Measurements from ENCODE around the gene RUFY3. TPM values are rescaled to one million over a fixed set of nuclear protein-coding genes. Genes with fewer than 3 reads are reported as not detected.
"Not testable (repeated sequence)": the region's sequence is repeated elsewhere in the genome, so short reads cannot be mapped to it uniquely, and the experiment has no call there.

RUFY3 gene
- total RNA-seq, 1 experiment from 2014 or later: 29.6 TPM

DNA sequence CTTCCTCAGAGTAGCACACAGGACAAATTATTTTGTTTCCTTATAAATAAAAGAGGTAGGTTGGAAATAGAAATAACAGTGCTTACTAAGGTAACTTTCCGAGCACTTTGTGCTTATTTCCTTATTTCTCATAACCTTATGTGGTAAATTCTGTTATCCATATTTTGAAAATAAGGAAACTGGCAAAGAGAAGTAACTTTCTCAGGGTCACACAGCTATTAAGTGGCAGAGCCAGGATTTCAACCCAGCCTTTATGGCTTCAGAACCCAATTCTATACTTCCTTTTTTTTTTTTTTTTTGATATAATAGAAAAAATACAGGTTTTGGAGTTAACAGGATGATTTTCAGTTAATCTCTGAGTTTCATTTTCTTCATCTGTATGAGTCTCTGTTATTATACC lies 30.1 kb upstream of the RUFY3 start:
- no peak for DNase-seq (ENCODE audit: low read depth, low spot score)
- Histone ChIP-seq H3K4me3 (ENCODE audit: low read depth in 2 of 2, low read length in 2 of 2) (no peak overlapping the region), H3K36me3 (ENCODE audit: control insufficient read depth, insufficient read depth, low read length) (peaks cover 2% of the 10 kb centered on the region), H3K9me3 (ENCODE audit: control insufficient read depth, insufficient read depth, low read depth, low read length) (no peaks in the 10 kb centered on the region), H3K27ac (ENCODE audit: low read length) (no peak overlapping the region), H3K4me1 (ENCODE audit: control insufficient read depth, insufficient read depth, low read length) (peaks cover 13% of the 10 kb centered on the region; the same call in 1 of the 2 replicates), H3K27me3 (ENCODE audit: control insufficient read depth, insufficient read depth, low read length) (no peaks in the 10 kb centered on the region)
- in situ Hi-C loops (cut with HindIII; ENCODE audit: low pct_unique_long_range_greater_than_20kb, low sequenced_read_pairs): no loop called here
- no peak for TF ChIP-seq SIN3A (IDR thresholded peaks at IDR 0.05; ENCODE audit: borderline replicate concordance, insufficient read depth, low read depth, low read length)
- TF ChIP-seq, protein P1, sequence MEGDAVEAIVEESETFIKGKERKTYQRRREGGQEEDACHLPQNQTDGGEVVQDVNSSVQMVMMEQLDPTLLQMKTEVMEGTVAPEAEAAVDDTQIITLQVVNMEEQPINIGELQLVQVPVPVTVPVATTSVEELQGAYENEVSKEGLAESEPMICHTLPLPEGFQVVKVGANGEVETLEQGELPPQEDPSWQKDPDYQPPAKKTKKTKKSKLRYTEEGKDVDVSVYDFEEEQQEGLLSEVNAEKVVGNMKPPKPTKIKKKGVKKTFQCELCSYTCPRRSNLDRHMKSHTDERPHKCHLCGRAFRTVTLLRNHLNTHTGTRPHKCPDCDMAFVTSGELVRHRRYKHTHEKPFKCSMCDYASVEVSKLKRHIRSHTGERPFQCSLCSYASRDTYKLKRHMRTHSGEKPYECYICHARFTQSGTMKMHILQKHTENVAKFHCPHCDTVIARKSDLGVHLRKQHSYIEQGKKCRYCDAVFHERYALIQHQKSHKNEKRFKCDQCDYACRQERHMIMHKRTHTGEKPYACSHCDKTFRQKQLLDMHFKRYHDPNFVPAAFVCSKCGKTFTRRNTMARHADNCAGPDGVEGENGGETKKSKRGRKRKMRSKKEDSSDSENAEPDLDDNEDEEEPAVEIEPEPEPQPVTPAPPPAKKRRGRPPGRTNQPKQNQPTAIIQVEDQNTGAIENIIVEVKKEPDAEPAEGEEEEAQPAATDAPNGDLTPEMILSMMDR (IDR thresholded peaks at IDR 0.05): no peak
- no peak for TF ChIP-seq POLR2AphosphoS5 (IDR thresholded peaks at IDR 0.05; ENCODE audit: low read depth, low read length)
- TF ChIP-seq TCF7L2 (IDR thresholded peaks at IDR 0.05; ENCODE audit: low read depth, low read length): no peak
- TF ChIP-seq, protein P2, sequence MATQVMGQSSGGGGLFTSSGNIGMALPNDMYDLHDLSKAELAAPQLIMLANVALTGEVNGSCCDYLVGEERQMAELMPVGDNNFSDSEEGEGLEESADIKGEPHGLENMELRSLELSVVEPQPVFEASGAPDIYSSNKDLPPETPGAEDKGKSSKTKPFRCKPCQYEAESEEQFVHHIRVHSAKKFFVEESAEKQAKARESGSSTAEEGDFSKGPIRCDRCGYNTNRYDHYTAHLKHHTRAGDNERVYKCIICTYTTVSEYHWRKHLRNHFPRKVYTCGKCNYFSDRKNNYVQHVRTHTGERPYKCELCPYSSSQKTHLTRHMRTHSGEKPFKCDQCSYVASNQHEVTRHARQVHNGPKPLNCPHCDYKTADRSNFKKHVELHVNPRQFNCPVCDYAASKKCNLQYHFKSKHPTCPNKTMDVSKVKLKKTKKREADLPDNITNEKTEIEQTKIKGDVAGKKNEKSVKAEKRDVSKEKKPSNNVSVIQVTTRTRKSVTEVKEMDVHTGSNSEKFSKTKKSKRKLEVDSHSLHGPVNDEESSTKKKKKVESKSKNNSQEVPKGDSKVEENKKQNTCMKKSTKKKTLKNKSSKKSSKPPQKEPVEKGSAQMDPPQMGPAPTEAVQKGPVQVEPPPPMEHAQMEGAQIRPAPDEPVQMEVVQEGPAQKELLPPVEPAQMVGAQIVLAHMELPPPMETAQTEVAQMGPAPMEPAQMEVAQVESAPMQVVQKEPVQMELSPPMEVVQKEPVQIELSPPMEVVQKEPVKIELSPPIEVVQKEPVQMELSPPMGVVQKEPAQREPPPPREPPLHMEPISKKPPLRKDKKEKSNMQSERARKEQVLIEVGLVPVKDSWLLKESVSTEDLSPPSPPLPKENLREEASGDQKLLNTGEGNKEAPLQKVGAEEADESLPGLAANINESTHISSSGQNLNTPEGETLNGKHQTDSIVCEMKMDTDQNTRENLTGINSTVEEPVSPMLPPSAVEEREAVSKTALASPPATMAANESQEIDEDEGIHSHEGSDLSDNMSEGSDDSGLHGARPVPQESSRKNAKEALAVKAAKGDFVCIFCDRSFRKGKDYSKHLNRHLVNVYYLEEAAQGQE (IDR thresholded peaks at IDR 0.05; ENCODE audit: insufficient read depth in 1 of 2, low read depth in 2 of 2, low read length in 1 of 2): no peak
- ChIA-PET CTCF (no interaction called here), POLR2A (interaction anchor here (1.3 kb wide), 1 partner anchor 13 kb away, joined by 4 read pairs; no protein-coding TSS in a partner anchor)
- no peak for ATAC-seq
- intact Hi-C loops (cut with micrococcal nuclease; ENCODE audit: unreplicated experiment): no loop called here
- BruUV-seq (replicated peaks): no TSS peak

DNA sequence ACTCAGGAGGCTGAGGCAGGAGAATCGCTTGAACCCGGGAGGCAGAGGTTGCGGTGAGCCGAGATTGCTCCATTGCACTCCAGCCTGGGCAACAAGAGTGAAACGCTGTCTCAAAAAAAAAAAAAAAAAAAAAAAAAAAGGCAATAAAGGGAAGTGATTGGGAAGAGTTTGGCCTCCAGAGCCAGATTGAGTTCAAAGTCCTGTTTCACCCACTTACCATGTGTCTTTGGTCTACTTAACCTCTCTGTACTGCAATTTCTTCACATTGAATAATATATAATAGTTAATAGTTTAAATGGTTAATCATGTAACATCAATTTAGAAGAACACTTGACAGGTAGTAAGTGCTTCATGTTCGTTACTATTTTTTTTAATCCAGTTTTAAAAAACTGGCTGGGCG lies 27.1 kb upstream of the RUFY3 start:
- POLR2A ChIA-PET: interaction anchor here (0.7 kb wide), 1 partner anchor 96 kb away, joined by 6 read pairs; no protein-coding TSS in a partner anchor
- H3K27ac ChIP-seq (ENCODE audit: low read length); ATAC-seq; H3K4me3 ChIP-seq (ENCODE audit: low read depth in 2 of 2, low read length in 2 of 2); in situ Hi-C loops (cut with HindIII; ENCODE audit: low pct_unique_long_range_greater_than_20kb, low sequenced_read_pairs); H3K9me3 ChIP-seq (ENCODE audit: control insufficient read depth, insufficient read depth, low read depth, low read length); intact Hi-C loops (cut with micrococcal nuclease; ENCODE audit: unreplicated experiment); H3K27me3 ChIP-seq (ENCODE audit: control insufficient read depth, insufficient read depth, low read length); CTCF ChIA-PET; BruUV-seq (replicated peaks); DNase-seq (ENCODE audit: low read depth, low spot score); H3K36me3 ChIP-seq (ENCODE audit: control insufficient read depth, insufficient read depth, low read length): not testable (repeated sequence)
- peaks cover 10% of the 10 kb centered on the region; the same call in 1 of the 2 replicates for H3K4me1 ChIP-seq (ENCODE audit: control insufficient read depth, insufficient read depth, low read length)

DNA sequence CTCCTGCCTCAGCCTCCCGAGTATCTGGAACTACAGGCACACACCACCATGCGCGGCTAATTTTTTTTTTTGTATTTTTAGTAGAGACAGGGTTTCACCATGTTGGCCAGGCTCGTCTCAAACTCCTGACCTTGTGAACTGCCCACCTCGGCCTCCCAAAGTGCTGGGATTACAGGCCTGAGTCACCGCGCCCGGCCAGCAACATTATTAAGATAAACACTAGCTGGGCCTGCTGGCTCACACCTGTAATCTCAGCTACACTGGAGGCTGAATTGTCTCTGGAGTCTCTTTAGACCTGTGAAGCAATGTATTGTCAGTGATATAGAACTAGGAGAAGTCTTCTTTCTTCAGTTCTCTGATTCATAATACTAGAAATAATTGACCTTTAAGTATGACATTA lies 23.3 kb upstream of the RUFY3 start:
- DNase-seq (ENCODE audit: low read depth, low spot score); CTCF ChIA-PET; BruUV-seq (replicated peaks); in situ Hi-C loops (cut with HindIII; ENCODE audit: low pct_unique_long_range_greater_than_20kb, low sequenced_read_pairs); H3K4me1 ChIP-seq (ENCODE audit: control insufficient read depth, insufficient read depth, low read length); H3K27me3 ChIP-seq (ENCODE audit: control insufficient read depth, insufficient read depth, low read length); intact Hi-C loops (cut with micrococcal nuclease; ENCODE audit: unreplicated experiment); ATAC-seq; H3K27ac ChIP-seq (ENCODE audit: low read length); H3K9me3 ChIP-seq (ENCODE audit: control insufficient read depth, insufficient read depth, low read depth, low read length); POLR2A ChIA-PET; H3K36me3 ChIP-seq (ENCODE audit: control insufficient read depth, insufficient read depth, low read length); H3K4me3 ChIP-seq (ENCODE audit: low read depth in 2 of 2, low read length in 2 of 2): not testable (repeated sequence)

All from Panc1 (cell line).